GM12878 (cell line): ENCODE results near the gene PDZD2.

ENCODE experiments used
- CEBPZ ChIP-seq: fragments of 150-350 bp; IDR thresholded peaks from 2 replicates; pipeline ENCODE4 v1.6.1; 2016; ENCODE audit warnings: low read depth, low read length
- CTCF ChIP-seq, 3 experiments: IDR thresholded peaks in 2 of 3; conservative IDR thresholded peaks in 1 of 3; 2 replicates each; pipeline ENCODE4 v1.5.1; 2011; ENCODE audit warnings: low read depth in 3 of 3, low read length in 3 of 3, mild to moderate bottlenecking in 3 of 3, control low read depth in 2 of 3, moderate library complexity in 2 of 3, inconsistent platforms in 1 of 3, mixed read lengths in 1 of 3; ENCODE audit not compliant: control insufficient read depth in 2 of 3, insufficient read depth in 1 of 3; ENCODE audit errors: extremely low read depth in 1 of 3
- EZH2 ChIP-seq: IDR thresholded peaks from 2 replicates; pipeline ENCODE4 v1.6.1; 2012; ENCODE audit warnings: low read depth, mild to moderate bottlenecking, control low read depth, inconsistent platforms, low read length, borderline replicate concordance; ENCODE audit not compliant: control insufficient read depth
- FOXK2 ChIP-seq: fragments of 450-650 bp; IDR thresholded peaks from 2 replicates; pipeline ENCODE4 v1.6.1; 2017; ENCODE audit warnings: mild to moderate bottlenecking, moderate library complexity
- GABPA ChIP-seq: IDR thresholded peaks from 2 replicates; pipeline ENCODE4 v1.6.1; 2014; ENCODE audit warnings: antibody characterized with exemption, low read depth, mild to moderate bottlenecking, inconsistent platforms
- HCFC1 ChIP-seq: fragments of 150-350 bp; IDR thresholded peaks from 2 replicates; pipeline ENCODE4 v1.6.1; 2014; ENCODE audit warnings: low read length
- JUNB ChIP-seq: IDR thresholded peaks from 2 replicates; pipeline ENCODE4 v1.6.1; 2016; ENCODE audit warnings: antibody characterized with exemption, mild to moderate bottlenecking
- JUND ChIP-seq: IDR thresholded peaks from 2 replicates; pipeline ENCODE4 v1.6.1; 2012; ENCODE audit warnings: low read depth, mild to moderate bottlenecking, low read length, improper control_type of control experiment, moderate library complexity
- MEF2B ChIP-seq: fragments of 450-650 bp; IDR thresholded peaks from 2 replicates; pipeline ENCODE4 v1.6.1; 2018; ENCODE audit warnings: mild to moderate bottlenecking, moderate library complexity; ENCODE audit not compliant: partially characterized antibody, poor library complexity, severe bottlenecking
- POU2F2 ChIP-seq: IDR thresholded peaks from 3 replicates; pipeline ENCODE4 v1.6.1; 2011; ENCODE audit warnings: low read depth, mild to moderate bottlenecking, low read length, borderline replicate concordance
- RCOR1 ChIP-seq: conservative IDR thresholded peaks from 2 replicates; pipeline ENCODE4 v1.6.1; 2012; ENCODE audit warnings: low read depth, low read length, improper control_type of control experiment
- SPI1 ChIP-seq: IDR thresholded peaks from 2 replicates; pipeline ENCODE4 v1.6.1; 2011; ENCODE audit warnings: low read depth, mild to moderate bottlenecking, low read length, moderate library complexity, borderline replicate concordance; ENCODE audit not compliant: insufficient read depth
- USF1 ChIP-seq: IDR thresholded peaks from 2 replicates; pipeline ENCODE4 v1.6.1; 2011; ENCODE audit warnings: borderline replicate concordance, low read depth, mild to moderate bottlenecking, moderate library complexity, mixed read lengths, low read length; ENCODE audit not compliant: insufficient read depth; ENCODE audit errors: extremely low read length
- USF2 ChIP-seq: IDR thresholded peaks from 2 replicates; pipeline ENCODE4 v1.6.1; 2011; ENCODE audit warnings: low read depth, low read length, improper control_type of control experiment, borderline replicate concordance

GRCh38 chr5:32083981-32084430 lies 445.1 kb downstream of the PDZD2 start:
- TF ChIP-seq EZH2 (no peak), CTCF (IDR thresholded peaks at IDR 0.05 in 2 of 3, conservative IDR thresholded peaks at IDR 0.05 in 1 of 3; ENCODE audit: control insufficient read depth in 2 of 3, extremely low read depth in 1 of 3, insufficient read depth in 1 of 3, low read depth in 3 of 3, low read length in 3 of 3) (no peak), JUNB (no peak), GABPA (no peak), USF1 (no peak), HCFC1 (no peak), RCOR1 (no peak), JUND (no peak), POU2F2 (no peak), USF2 (no peak), MEF2B (no peak), FOXK2 (no peak), CEBPZ (no peak), SPI1 (no peak)
